ENCODE data around the gene TAPBP.

GRCh38 chr6:33319939-33320314, 6.0 kb upstream of the TAPBP start:
- TF ChIP-seq POLR2AphosphoS5 (IDR thresholded peaks at IDR 0.05) (no peak), CTCF (IDR thresholded peaks at IDR 0.05) (no peak), POLR2A (IDR thresholded peaks at IDR 0.05) (no peak)
